Peyer's patch (tissue), 4 donors: ENCODE measurements around the gene TMEM101.

ENCODE experiments used
- POLR2A ChIP-seq, 2 donors: fragments of 450-650 bp; IDR thresholded peaks; one replicate each; pipeline ENCODE4 v1.5.1; 2017; ENCODE audit warnings: antibody characterized with exemption in 2 of 2, mild to moderate bottlenecking in 2 of 2, moderate library complexity in 2 of 2
- TF ChIP-seq, protein P1 (sequence below), 6 experiments: fragments of 450-650 bp in 4 of 6; fragments of 200-600 bp in 2 of 6; sonication (generic) in 1 of 6; IDR thresholded peaks; one replicate each; pipeline ENCODE4 v1.5.1; 2017 to 2019; ENCODE audit warnings: antibody characterized with exemption in 6 of 6, mild to moderate bottlenecking in 3 of 6, moderate library complexity in 1 of 6

GRCh38 chr17:44039829-44040635 lies 25.3 kb upstream of the TMEM101 start:
- TF ChIP-seq, protein P1, sequence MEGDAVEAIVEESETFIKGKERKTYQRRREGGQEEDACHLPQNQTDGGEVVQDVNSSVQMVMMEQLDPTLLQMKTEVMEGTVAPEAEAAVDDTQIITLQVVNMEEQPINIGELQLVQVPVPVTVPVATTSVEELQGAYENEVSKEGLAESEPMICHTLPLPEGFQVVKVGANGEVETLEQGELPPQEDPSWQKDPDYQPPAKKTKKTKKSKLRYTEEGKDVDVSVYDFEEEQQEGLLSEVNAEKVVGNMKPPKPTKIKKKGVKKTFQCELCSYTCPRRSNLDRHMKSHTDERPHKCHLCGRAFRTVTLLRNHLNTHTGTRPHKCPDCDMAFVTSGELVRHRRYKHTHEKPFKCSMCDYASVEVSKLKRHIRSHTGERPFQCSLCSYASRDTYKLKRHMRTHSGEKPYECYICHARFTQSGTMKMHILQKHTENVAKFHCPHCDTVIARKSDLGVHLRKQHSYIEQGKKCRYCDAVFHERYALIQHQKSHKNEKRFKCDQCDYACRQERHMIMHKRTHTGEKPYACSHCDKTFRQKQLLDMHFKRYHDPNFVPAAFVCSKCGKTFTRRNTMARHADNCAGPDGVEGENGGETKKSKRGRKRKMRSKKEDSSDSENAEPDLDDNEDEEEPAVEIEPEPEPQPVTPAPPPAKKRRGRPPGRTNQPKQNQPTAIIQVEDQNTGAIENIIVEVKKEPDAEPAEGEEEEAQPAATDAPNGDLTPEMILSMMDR (IDR thresholded peaks at IDR 0.05), result no peak
- TF ChIP-seq POLR2A (IDR thresholded peaks at IDR 0.05), result no peak
